ENCODE measurements around the gene IRF9.

IRF9 gene

DNA sequence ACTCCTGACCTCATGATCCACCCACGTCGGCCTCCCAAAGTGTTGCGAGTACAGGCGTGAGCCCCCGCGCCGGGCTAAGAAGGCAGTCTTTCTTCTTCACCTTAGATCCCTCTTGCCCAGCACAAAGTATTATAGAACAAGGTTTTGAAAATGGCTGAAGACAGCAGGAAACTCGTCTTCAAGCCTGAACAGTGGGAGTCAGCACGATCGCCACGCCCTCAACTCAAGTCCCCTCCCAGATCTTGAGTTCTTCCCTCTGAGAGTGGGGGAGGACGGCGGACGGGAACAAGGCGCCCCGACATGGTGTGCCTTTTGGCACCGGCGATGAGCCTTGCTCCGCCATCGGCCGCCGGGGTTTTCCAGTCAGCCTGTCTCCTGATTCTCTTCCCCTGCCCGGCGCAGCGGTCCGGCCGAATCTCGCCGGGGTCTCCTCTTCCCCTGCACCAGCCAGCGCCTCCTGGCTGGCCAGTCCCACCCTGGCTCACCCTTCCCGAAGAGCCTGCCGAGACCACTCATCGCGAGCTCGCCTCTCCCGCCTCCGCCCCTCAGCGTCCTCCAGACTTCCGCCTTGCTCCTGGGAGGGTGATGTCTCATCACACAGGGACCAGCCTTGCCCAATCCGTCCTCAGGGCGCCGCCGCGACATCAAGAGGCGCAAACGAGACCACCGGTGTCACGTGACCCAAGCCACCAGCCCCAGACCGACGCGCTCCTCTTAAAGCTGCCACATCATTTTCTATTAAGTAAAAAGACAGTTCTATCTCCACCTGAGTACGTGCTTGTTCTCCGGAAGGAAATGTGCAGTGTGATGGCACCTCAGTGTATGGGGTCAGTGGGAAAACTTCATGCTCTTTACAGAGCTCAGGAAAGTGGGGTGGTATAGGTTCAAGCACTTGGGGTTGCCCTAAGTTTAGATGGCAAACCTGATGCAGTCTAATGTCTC, 52.1 kb downstream of the IRF9 start, which contains the start of gene CHMP4A (continued):
- TF ChIP-seq ZNF324 (tag by site-specific recombination; IDR thresholded peaks at IDR 0.05), result peak; percentile 78
- TF ChIP-seq ZNF530 (tag by site-specific recombination; IDR thresholded peaks at IDR 0.05; ENCODE audit: low read depth), result no peak
- no peak for TF ChIP-seq ZNF777 (tag by site-specific recombination; IDR thresholded peaks at IDR 0.05; ENCODE audit: borderline replicate concordance)
- TF ChIP-seq ZNF350 (tag by site-specific recombination; IDR thresholded peaks at IDR 0.05), result no peak
- no peak for TF ChIP-seq ZNF37A (tag by site-specific recombination; IDR thresholded peaks at IDR 0.05)
- TF ChIP-seq SETDB1 (IDR thresholded peaks at IDR 0.05; ENCODE audit: insufficient read length, low read length), result no peak
- no peak for TF ChIP-seq ZNF175 (tag by site-specific recombination; IDR thresholded peaks at IDR 0.05)
- TF ChIP-seq ZNF391 (tag by site-specific recombination; IDR thresholded peaks at IDR 0.05; ENCODE audit: borderline replicate concordance, low read depth), result no peak
- TF ChIP-seq ZNF791 (tag by site-specific recombination; IDR thresholded peaks at IDR 0.05), result no peak
- TF ChIP-seq ZNF341 (tag by site-specific recombination; IDR thresholded peaks at IDR 0.05; ENCODE audit: low read depth), result peak; percentile 75
- no peak for TF ChIP-seq RBAK (tag by site-specific recombination; IDR thresholded peaks at IDR 0.05)
- TF ChIP-seq ZNF747 (tag by site-specific recombination; IDR thresholded peaks at IDR 0.05), result no peak
- no peak for TF ChIP-seq ZNF529 (tag by site-specific recombination; IDR thresholded peaks at IDR 0.05; ENCODE audit: insufficient replicate concordance)
- peak; percentile 55; the same call in 1 of the 2 replicates for TF ChIP-seq ZNF843 (tag by site-specific recombination; IDR thresholded peaks at IDR 0.05)
- TF ChIP-seq ZNF513 (tag by site-specific recombination; IDR thresholded peaks at IDR 0.05), result no peak
- TF ChIP-seq, protein P1, sequence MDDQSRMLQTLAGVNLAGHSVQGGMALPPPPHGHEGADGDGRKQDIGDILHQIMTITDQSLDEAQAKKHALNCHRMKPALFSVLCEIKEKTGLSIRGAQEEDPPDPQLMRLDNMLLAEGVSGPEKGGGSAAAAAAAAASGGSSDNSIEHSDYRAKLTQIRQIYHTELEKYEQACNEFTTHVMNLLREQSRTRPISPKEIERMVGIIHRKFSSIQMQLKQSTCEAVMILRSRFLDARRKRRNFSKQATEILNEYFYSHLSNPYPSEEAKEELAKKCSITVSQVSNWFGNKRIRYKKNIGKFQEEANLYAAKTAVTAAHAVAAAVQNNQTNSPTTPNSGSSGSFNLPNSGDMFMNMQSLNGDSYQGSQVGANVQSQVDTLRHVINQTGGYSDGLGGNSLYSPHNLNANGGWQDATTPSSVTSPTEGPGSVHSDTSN (CRISPR knock-in tag; IDR thresholded peaks at IDR 0.05), result 0 out of 2 replicates have a peak, but pooled peaks have one; percentile 45
- no peak for TF ChIP-seq SCRT2 (tag by site-specific recombination; IDR thresholded peaks at IDR 0.05)
- TF ChIP-seq ATF2 (tag by site-specific recombination; IDR thresholded peaks at IDR 0.05; ENCODE audit: low read depth), result no peak; the same call in 1 of the 2 replicates
- no peak for TF ChIP-seq ZFP41 (tag by site-specific recombination; IDR thresholded peaks at IDR 0.05; ENCODE audit: borderline replicate concordance)
- no peak for TF ChIP-seq ZNF707 (tag by site-specific recombination; IDR thresholded peaks at IDR 0.05)
- TF ChIP-seq EGR2 (tag by site-specific recombination; IDR thresholded peaks at IDR 0.05; ENCODE audit: low read depth), result peak; percentile 44
- TF ChIP-seq ZXDB (tag by site-specific recombination; IDR thresholded peaks at IDR 0.05), result peak; percentile 94
- TF ChIP-seq ZNF677 (tag by site-specific recombination; IDR thresholded peaks at IDR 0.05), result no peak
- TF ChIP-seq ZNF211 (tag by site-specific recombination; IDR thresholded peaks at IDR 0.05; ENCODE audit: low read depth), result no peak
- no peak for TF ChIP-seq ZNF404 (tag by site-specific recombination; IDR thresholded peaks at IDR 0.05)
- TF ChIP-seq PRDM1 (tag by site-specific recombination; IDR thresholded peaks at IDR 0.05), result no peak
- TF ChIP-seq ZNF830 (tag by site-specific recombination; IDR thresholded peaks at IDR 0.05; ENCODE audit: low read depth), result no peak
- TF ChIP-seq ZBTB44 (tag by site-specific recombination; IDR thresholded peaks at IDR 0.05), result no peak
- no peak for TF ChIP-seq ZNF362 (tag by site-specific recombination; IDR thresholded peaks at IDR 0.05)
- TF ChIP-seq GLIS2 (tag by site-specific recombination; IDR thresholded peaks at IDR 0.05), result peak; percentile 88
- TF ChIP-seq ZNF10 (tag by site-specific recombination; IDR thresholded peaks at IDR 0.05), result peak; percentile 58; the same call in 1 of the 2 replicates
- 0 out of 2 replicates have a peak, but pooled peaks have one; percentile 49 for TF ChIP-seq TRIM28 (IDR thresholded peaks at IDR 0.05; ENCODE audit: borderline replicate concordance, low read length)
- peak; percentile 90 for TF ChIP-seq KLF8 (tag by site-specific recombination; IDR thresholded peaks at IDR 0.05)
- no peak for TF ChIP-seq ZNF138 (tag by site-specific recombination; IDR thresholded peaks at IDR 0.05; ENCODE audit: borderline replicate concordance)
- no peak for TF ChIP-seq ZNF544 (tag by site-specific recombination; IDR thresholded peaks at IDR 0.05)
